NCI-H1694 (cell line): ENCODE measurements around the gene MPC1L.

Experiments
- DNase-seq: peaks from one replicate; lab custom pipeline; 2025; lab: John Stamatoyannopoulos, UW

The MPC1L gene

DNA sequence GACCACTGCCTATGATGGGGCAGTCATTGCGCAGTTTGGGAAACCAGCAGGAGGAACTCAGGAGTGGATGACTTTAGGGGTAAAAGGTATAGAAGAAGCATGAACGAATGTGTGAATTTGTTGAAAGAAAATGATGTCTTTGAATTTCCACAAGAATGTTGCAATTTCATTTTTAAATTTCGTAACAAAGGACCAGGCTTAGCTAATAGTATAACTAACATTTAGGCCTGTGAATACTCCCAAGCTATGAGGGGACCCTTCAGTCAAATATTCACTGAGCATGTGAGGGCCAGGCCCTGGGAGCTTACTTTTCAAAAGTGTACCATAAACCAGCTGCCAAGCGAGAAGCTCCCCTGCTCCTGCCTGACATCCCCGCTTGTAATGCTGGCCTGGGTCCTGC, 5.3 kb downstream of the MPC1L start:
- no peak for DNase-seq

DNA sequence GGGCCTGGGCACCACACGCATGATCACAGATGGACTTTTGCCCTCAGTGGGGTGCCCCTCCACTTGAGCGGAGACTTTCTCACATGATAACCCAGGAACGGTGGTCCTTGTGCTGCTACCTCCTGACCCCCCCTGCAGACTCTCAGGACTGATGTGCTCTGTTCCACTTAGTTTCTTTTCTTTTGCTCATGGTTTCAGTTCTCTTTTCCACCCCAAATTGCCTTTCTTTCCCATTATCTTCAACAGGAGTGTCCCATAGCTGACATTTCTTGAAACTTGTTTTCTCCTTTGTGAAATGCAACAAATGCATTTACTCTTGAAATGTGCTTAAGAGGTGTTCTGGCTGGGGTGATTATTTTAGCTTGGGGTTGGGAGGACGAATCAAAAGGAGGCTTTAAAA, 9.0 kb downstream of the MPC1L start:
- no peak for DNase-seq

DNA sequence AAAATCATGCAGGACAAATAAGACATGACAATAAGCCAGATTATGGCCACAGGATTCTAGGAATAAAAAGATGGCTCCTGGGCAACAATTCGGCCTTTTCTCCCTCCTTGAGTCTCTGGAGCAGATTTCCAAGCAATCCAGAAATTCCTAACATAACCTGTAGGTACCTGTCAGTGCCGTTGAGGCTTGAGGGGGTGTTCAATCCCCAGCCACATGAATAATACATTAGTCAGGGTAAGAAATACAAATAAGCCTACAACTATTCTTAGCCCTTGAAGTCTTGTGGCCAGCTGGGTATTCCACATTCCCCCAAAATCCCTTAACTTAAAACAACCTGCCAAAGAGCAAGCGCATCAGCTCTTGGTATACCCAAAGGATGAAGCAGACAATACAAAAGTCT, 14.5 kb downstream of the MPC1L start:
- DNase-seq, result no peak

DNA sequence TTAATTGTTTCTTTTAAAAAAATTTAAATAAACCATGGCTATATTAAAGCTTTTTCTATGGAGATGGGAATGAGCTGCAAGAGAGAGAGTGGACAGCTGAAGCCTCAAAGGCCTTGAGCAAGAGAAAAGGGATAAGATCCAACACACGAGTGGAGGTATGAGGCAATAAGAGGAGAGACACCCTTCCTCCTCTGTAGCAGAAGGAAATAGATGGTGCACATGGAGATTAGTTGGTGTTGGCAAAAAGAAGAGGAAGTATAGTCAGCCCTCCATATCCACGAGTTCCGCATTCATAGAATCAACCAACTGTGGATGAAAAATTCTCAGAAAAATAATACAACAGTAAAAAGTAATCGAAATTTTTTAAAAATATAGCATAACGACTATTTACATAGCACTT, 20.9 kb downstream of the MPC1L start:
- no peak for DNase-seq

DNA sequence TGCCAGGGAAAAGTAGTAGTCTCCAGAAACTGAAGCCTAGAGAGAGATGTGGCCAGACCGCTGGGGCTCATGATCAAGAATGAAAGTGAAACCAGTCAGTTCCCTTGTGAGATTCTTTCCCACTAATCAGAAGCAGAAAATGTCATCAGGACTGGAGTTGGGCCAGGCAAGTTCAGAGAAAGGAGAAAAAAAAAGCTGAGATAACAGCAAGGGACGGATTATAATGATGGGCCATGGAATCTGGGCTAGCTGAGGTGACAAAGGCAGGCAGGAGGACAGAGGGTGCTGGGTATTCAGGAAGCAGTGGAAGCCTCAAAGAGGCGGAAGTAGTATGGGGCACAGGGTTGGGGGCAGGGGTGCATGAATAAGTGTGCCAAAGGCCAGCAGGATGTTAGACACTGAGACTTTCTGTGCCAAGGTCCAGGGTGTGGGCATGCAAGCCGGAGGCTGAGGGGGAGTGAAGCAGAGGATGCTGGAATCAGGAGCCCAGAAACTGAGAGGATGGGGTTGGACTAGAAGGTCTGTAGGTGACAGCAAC, 21.7 kb downstream of the MPC1L start:
- DNase-seq, result peak; percentile 5

DNA sequence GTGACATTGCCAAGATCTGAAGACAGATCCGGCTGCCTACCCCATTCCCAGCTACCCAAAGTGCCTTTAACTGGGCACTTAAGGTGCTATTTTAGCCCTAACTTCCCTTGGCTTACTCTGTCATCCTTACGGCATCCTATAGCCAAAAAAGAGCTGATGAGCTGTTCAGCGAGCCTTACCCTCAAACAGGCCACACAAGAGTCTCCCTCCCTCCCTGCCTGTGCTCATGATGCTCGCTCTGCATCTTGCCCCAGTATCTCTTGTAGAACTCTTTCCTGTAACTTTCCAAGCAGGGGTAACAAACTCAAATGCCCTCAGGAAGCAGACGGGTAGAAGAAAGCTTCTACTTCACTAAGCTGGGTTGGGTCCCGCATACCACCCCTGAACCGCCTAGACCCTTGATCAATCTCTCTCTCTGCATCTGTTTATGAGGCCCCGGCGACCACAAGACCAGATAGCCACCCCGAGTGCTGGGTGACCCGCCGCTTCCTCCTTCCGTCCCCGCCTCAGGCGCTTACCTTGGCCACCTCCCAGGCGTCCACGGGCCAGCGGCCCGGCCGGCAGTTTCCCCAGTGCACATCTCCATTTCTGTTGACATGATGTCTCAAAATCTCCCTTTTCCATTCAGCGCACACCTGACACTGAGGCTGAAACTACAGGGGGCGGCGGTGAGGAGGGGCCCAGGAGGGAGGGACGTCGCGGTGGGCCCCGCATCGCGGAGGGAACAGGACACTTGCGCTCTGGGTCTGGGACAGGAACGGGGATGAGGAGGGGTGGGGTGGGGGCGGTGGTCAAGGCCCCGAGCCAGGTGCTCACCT, 23.5 kb downstream of the MPC1L start:
- no peak for DNase-seq

DNA sequence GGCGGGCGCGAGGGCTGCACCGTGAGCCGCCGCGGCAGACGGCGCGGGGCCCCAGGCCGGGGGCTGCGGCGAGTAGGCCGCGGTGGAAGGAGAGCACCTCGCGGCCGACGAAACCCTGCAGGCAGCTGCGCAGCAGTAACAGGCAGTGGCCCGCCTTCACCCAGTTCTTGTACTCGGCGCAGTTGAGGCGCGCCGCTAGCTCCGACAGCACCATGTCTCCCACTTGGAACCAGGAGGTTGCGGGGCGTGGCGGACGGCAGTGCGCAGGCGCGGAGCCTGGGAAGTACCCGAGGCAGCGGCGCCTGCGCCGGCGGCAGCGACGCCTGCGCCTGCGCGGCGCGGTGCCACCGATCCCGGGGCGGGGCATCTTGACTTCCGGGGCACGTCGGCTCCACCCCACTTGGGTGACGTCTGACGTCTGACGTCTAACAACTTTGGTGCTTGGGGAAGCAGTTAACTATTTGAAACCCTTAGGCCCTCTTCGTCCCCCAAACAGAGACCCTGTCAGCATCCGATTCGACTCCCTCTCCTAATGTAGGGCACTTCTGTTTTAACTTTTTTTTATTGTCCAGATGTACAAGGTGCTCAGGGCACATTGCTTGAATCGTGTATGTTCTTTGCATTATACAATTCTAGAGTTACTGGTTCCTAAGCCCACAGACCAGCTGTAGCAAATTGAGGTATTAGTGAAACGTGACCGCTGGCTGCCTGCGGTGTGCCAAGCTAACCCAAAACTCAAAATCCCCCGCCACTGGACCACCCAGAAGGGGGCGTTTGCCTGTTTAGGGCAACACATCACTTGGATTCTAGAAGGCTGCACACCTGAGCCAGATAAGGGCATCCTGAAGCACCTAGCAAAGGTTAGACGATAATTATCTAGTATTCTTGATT, 24.3 kb downstream of the MPC1L start, which contains the start of gene CXorf38:
Gene CXorf38 (minus strand): TSS at position 255 of the 891 bp plus-strand sequence. CDS start 41 bp downstream, at position 214.
- DNase-seq, result peak; percentile 77

DNA sequence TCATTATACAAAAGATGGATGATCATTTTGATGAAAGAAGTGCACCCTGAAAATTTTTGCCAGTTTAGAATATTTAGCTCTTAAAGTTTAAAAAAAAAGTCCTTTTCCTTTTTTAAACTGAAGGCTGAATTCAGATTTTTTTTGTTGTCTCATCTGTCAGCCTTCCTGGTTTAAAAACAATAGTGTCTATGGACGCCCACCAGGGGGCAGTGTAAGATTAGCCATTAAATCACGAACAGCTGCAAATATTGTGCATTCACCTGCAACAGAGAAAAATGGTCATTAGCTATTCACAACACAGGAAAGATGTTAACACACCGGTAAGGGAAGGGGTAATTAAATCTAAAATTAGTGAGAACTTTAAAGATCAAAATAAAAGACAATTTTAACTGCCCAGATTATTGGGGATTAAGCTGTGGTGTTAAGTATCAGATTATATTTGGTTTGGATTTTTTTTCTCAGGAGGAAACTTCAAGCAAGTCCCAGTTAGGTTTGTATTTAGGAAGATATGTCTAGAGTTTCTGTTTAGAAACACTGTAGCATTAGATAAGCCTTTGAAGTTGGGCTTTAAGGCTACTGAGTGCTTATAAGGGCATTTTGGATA, 28.5 kb downstream of the MPC1L start:
- DNase-seq, result peak; percentile 60

DNA sequence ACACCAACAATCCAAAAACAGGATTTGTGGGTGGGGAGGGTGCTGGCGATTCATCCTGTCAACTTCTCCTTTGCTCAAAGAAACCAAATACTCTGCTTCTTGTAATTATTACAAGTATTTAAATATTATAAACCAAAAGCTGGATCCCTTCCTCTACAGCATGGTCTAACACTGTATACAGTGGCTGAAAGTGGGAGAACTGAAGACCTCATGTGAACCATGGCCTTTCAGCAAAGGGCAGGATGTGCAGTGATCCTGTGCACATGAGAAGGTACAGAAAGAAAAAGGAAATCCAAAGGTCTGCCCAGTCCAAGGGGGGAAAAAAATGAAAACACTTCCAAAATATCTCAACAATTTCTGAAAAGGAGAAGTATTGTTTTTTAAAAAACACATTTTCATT, 29.4 kb downstream of the MPC1L start:
- no peak for DNase-seq

DNA sequence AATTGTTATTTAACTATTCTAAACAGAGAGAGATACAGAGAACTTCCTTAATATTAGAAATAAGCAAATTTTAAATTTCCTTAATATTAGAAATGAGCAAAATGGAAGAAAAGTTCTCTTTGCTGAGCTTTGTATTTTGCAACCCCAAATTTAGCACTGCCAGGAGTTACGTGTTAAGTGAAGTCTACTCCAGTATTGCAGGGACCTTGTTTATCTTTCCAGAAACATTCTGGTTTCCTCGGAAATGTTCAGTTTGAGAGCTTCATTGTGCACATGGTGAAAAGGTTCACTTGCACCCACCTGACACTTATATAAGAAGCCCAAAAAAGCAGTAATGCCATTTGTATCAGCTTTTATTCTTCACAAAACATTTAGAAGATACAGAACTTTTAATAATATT, 30.3 kb downstream of the MPC1L start:
- DNase-seq, result no peak

DNA sequence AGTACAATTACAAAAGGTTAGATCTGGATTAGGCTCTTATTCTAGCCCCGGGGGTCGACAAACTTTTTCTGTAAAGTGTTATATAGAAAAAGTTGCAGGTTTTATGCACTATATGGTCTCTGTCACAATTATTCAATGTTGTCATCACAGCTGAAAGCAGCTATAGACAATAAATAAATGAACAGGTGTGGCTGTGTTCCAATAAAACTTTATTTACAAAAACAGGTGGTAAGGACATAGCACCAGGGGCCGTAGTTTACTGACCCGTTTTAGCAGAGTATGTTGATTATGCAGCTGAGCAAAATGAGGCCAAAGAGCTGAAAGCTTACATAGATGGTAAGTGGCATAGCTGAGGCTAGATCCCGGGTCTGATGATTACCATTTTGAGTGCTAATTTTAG, 37.2 kb downstream of the MPC1L start:
- no peak for DNase-seq

DNA sequence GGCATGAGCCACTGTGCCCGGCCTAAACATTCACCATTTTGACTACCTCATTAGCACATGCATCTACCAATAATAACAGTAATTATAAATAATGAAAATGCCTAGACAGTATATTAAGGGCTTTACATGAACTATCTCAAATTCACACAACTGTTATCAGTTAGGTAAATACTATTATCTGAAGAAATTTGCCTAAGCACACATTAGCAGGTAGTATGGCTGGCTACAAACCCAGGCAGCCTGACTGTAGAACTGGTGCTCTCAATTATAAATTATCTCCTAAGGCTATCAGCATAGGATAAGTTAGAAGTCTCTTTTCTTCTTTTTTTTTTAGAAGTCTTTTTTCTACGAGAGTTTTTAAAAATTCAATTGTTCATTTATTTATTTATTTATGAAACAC, 38.3 kb downstream of the MPC1L start:
- no peak for DNase-seq

DNA sequence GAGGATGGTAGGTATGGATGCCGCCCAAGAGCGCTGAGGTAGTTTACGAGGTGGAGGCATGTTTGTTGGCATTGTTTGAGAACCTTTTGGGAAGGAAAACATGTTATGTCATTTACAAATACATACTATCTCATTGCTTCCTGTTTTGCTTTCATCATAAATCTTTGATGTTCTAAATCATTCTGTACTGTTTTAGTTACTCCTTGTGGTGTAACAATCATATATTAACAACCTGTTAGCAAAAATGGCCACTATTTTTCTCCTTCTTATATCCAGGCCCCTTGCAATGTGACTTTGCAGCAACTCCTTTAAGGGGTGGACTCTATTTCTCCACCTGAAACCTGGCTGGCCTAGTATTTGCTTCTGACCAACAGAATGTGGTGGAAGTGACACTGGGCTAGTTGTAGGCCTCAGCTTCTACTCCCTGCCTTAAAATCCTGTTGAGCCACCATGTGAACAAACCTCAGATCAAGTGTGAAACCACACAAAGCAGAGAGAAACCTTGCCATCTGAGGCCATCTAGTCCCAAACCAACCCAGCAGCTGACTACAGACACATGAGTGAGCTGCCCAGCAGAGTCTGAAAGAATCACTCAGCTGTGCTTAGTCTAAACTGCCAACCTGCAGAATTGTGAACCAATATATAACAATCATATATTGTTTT, 40.0 kb downstream of the MPC1L start:
- no peak for DNase-seq

DNA sequence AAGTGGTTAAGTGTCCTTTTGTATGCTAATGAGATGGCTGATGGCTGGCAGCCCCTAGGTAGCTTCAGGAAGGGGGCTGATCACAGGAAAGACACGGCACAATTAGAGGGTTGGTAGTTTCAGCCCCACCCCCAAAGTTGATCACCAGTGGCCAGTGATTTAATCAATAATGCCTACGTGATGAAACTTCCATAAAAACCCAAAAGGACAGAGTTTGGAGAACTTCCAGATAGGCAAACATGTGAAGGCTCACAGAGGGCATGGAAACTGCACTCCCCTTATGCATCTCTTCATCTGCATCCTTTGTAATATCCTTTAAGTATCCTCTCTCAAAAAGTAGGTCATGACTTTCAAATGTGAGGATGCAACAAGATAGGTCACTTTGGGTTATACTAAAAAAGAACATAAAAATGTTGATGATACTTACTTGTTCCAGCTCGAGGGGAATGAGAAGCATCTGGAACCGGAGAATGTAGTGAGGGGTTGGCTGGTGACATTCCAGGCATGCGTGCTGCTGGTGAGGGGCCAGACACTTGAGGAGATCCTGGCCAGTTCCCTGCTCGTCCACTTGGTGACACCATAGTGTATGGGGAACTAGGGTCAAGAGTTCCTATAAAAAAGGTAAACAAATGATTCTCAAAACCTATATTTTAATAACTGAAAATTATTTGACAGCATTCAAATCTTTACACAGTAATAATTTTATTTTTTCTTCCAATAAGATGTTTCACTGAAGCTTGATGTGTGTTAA, 40.8 kb downstream of the MPC1L start:
- no peak for DNase-seq

DNA sequence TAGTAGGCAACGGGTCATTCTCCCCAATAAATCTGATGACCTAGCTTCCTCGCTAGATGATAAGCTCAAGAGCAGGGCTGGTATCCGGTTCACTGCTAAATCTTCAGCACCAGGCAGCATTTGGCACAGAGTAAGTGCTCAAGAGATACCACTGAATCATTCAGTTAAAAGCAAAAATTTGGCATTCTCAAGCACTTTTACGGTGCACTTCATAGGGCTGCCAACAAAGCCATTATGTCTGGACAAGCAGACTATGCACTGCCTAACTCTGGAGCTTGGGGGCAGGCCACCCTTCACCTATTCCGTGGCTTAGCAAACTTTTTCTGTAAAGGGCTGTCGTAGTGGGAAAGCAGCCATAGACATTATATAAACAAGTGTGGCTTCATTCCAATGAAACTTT, 47.9 kb downstream of the MPC1L start:
- no peak for DNase-seq
